Left lung (tissue), 10 donors: ENCODE results near the gene KSR1. TPM values are rescaled to one million over a fixed set of nuclear protein-coding genes. Genes with fewer than 3 reads are reported as not detected.

Experiments
- ATAC-seq: fragments of 200-7000 bp; cut with Tn5 transposase; one replicate; pipeline ENCODE4 v1.9.1; 2020; ENCODE audit warnings: moderate library complexity
- DNase-seq, 4 donors: peaks; one replicate each; pipeline ENCODE4 v3.0.0-alpha.2; 2013 to 2020
- H3K27ac ChIP-seq, 2 donors: fragments of 200-600 bp; sonication (generic) in 1 of 2; one replicate each; pipeline versions ENCODE4 v1.5.0 to v1.8.0; 2020 to 2021
- H3K27me3 ChIP-seq, 2 donors: fragments of 200-600 bp; sonication (generic) in 1 of 2; one replicate each; pipeline versions ENCODE4 v1.5.0 to v1.8.0; 2020 to 2021
- H3K36me3 ChIP-seq, 2 donors: fragments of 200-600 bp; sonication (generic) in 1 of 2; one replicate each; pipeline versions ENCODE4 v1.5.0 to v1.8.0; 2020 to 2021
- H3K4me1 ChIP-seq, 2 donors: fragments of 200-600 bp; one replicate each; pipeline ENCODE4 v1.8.0; 2021
- H3K4me3 ChIP-seq, 2 donors: fragments of 200-600 bp; sonication (generic) in 1 of 2; one replicate each; pipeline versions ENCODE4 v1.5.0 to v1.8.0; 2020 to 2021; ENCODE audit warnings: mild to moderate bottlenecking in 1 of 2
- H3K9me3 ChIP-seq, 2 donors: fragments of 200-600 bp; sonication (generic) in 1 of 2; one replicate each; pipeline versions ENCODE4 v1.5.0 to v1.8.0; 2020 to 2021
- intact Hi-C, 2 donors: fragments of 100-400 bp; cut with DNase I; formaldehyde crosslinking; loops; one replicate each; pipeline versions ENCODE4 v1.11.2 to v1.14.2; 2022
- polyA plus RNA-seq, 6 donors: library from polyadenylated mRNA; unstranded; fragments of 120-200 nt; gene quantifications; one replicate each; pipeline ENCODE4 v1.2.1, GENCODE V29; 2013; ENCODE audit not compliant: insufficient read length in 6 of 6
- total RNA-seq, 2 donors: library from RNA; stranded (reverse); fragmentation: NEBNext Ultra II Directional; extraction: Animal tissue kit (Norgen Biotek cat#: 25700); gene quantifications; one replicate each; pipeline ENCODE4 v1.2.1, GENCODE V29; 2021
- TF ChIP-seq, protein P1 (sequence below), 2 donors: fragments of 200-600 bp; sonication (generic) in 1 of 2; IDR thresholded peaks; one replicate each; pipeline versions ENCODE4 v1.5.0 to v1.8.0; 2021; ENCODE audit warnings: antibody characterized with exemption in 2 of 2
- donor health status: DM: no; HTN: yes; CAD: no.
- donor health status: DM: no; HTN: no; CAD: no.

Gene KSR1
- total and polyA plus RNA-seq, 8 donors, result 35.0 to 70.0 (median 62.5) TPM

- ATAC-seq, result no peak
- no peak overlapping the region for H3K4me3 ChIP-seq
- peaks cover 47 to 74% of the 10 kb centered on the region in 2 donors for H3K4me1 ChIP-seq
- intact Hi-C loops, result no loop called here
- TF ChIP-seq, protein P1, sequence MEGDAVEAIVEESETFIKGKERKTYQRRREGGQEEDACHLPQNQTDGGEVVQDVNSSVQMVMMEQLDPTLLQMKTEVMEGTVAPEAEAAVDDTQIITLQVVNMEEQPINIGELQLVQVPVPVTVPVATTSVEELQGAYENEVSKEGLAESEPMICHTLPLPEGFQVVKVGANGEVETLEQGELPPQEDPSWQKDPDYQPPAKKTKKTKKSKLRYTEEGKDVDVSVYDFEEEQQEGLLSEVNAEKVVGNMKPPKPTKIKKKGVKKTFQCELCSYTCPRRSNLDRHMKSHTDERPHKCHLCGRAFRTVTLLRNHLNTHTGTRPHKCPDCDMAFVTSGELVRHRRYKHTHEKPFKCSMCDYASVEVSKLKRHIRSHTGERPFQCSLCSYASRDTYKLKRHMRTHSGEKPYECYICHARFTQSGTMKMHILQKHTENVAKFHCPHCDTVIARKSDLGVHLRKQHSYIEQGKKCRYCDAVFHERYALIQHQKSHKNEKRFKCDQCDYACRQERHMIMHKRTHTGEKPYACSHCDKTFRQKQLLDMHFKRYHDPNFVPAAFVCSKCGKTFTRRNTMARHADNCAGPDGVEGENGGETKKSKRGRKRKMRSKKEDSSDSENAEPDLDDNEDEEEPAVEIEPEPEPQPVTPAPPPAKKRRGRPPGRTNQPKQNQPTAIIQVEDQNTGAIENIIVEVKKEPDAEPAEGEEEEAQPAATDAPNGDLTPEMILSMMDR (IDR thresholded peaks at IDR 0.05), result no peak
- no peaks in the 10 kb centered on the region for H3K27me3 ChIP-seq
- peak overlapping the region in 1 of 2 donors; percentile 7 for H3K27ac ChIP-seq
- DNase-seq, result no peak
- H3K9me3 ChIP-seq, result no peaks in the 10 kb centered on the region
- no peaks in the 10 kb centered on the region for H3K36me3 ChIP-seq
Measured at GRCh38 chr17:27535178-27535928, 79.1 kb downstream of the KSR1 start.

DNA sequence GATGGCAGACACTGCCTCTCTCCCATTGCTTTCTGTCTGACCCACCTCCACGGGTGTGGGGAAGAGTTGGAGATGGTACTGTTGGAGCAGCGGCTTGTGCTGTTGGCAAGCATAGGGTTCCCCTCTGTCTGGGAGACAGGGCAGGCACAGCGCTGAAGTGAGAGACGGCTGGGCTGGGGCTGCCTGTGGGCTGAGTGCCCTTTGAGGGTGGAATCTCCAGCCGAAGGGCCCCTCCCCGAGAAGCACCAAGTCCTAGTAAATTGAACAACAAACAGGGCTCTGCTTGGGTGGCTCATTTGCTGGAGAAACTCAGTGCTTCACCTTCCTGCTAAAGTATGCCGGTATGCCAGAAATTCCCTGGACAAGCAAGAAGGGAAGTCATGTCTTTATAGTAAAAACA lies 79.7 kb downstream of the KSR1 start:
- H3K27me3 ChIP-seq, result no peaks in the 10 kb centered on the region
- TF ChIP-seq, protein P1 (IDR thresholded peaks at IDR 0.05), result no peak
- intact Hi-C loops, result no loop called here
- peaks cover 46 to 74% of the 10 kb centered on the region in 2 donors for H3K4me1 ChIP-seq
- no peaks in the 10 kb centered on the region for H3K36me3 ChIP-seq
- H3K27ac ChIP-seq, result peak overlapping the region in 1 of 2 donors; percentile 7
- DNase-seq (no peak), ATAC-seq (no peak)
- H3K4me3 ChIP-seq, result no peak overlapping the region
- no peaks in the 10 kb centered on the region for H3K9me3 ChIP-seq

- Histone ChIP-seq H3K27ac (no peak overlapping the region), H3K9me3 (no peaks in the 10 kb centered on the region), H3K4me3 (no peak overlapping the region), H3K27me3 (no peaks in the 10 kb centered on the region), H3K4me1 (peaks cover 44 to 74% of the 10 kb centered on the region in 2 donors), H3K36me3 (no peaks in the 10 kb centered on the region)
- intact Hi-C loops, result no loop called here
- no peak for DNase-seq
- no peak for ATAC-seq
- TF ChIP-seq, protein P1 (IDR thresholded peaks at IDR 0.05), result no peak
Measured at GRCh38 chr17:27536781-27537180, 80.5 kb downstream of the KSR1 start.

- Histone ChIP-seq H3K4me3 (no peak overlapping the region), H3K4me1 (peaks cover 32 to 68% of the 10 kb centered on the region in 2 donors), H3K27ac (no peak overlapping the region), H3K27me3 (no peaks in the 10 kb centered on the region), H3K36me3 (no peaks in the 10 kb centered on the region), H3K9me3 (no peaks in the 10 kb centered on the region)
- ATAC-seq, result no peak
- TF ChIP-seq, protein P1 (IDR thresholded peaks at IDR 0.05), result no peak
- intact Hi-C loops, result no loop called here
- no peak for DNase-seq
Measured at GRCh38 chr17:27538156-27538955, 82.1 kb downstream of the KSR1 start.

GRCh38 chr17:27539152-27539551 lies 82.9 kb downstream of the KSR1 start:
- no peak overlapping the region for H3K4me3 ChIP-seq
- TF ChIP-seq, protein P1 (IDR thresholded peaks at IDR 0.05), result no peak
- no peaks in the 10 kb centered on the region for H3K36me3 ChIP-seq
- H3K27me3 ChIP-seq, result no peaks in the 10 kb centered on the region
- ATAC-seq (no peak), DNase-seq (no peak)
- H3K27ac ChIP-seq, result no peak overlapping the region
- peaks cover 32 to 61% of the 10 kb centered on the region in 2 donors for H3K4me1 ChIP-seq
- intact Hi-C loops, result no loop called here
- H3K9me3 ChIP-seq, result no peaks in the 10 kb centered on the region
